Adrenal gland (tissue), 12 donors: ENCODE results near the gene SLC25A26. TPM values are rescaled to one million over a fixed set of nuclear protein-coding genes. Genes with fewer than 3 reads are reported as not detected.
"Not testable (repeated sequence)": the region's sequence is repeated elsewhere in the genome, so short reads cannot be mapped to it uniquely, and the experiment has no call there.

ENCODE experiments used
- DNase-seq, 7 donors: peaks; one replicate each; pipeline ENCODE4 v3.0.0-alpha.2; 2019 to 2020
- H3K27ac ChIP-seq, 5 donors: fragments of 200-600 bp; sonication (generic) in 4 of 5; 1 replicate in 3 of 5; 2 replicates in 2 of 5; pipeline versions ENCODE4 v1.5.1 to v1.8.0; 2016 to 2020; ENCODE audit warnings: mild to moderate bottlenecking in 1 of 5
- H3K27me3 ChIP-seq: fragments of 200-600 bp; 2 replicates; pipeline ENCODE4 v1.8.0; 2021
- H3K36me3 ChIP-seq, 2 donors: fragments of 200-600 bp; replicated peaks in 1 of 2; 1 replicate in 1 of 2; 2 replicates in 1 of 2; pipeline versions ENCODE4 v1.5.1 to v1.8.0; 2018 to 2022
- H3K4me1 ChIP-seq, 2 donors: fragments of 200-600 bp; replicated peaks in 1 of 2; 1 replicate in 1 of 2; 2 replicates in 1 of 2; pipeline versions ENCODE4 v1.5.1 to v1.8.0; 2018 to 2021
- H3K4me3 ChIP-seq, 4 donors: fragments of 200-600 bp; sonication (generic) in 3 of 4; one replicate each; pipeline ENCODE4 v1.5.1; 2016 to 2018
- H3K9me3 ChIP-seq, 3 donors: fragments of 200-600 bp; sonication (generic) in 1 of 3; replicated peaks in 1 of 3; 1 replicate in 2 of 3; 2 replicates in 1 of 3; pipeline versions ENCODE4 v1.5.1 to v1.8.0; 2016 to 2021
- POLR2A ChIP-seq, 2 donors: fragments of 450-650 bp; IDR thresholded peaks; one replicate each; pipeline ENCODE4 v1.6.1; 2017; ENCODE audit warnings: antibody characterized with exemption in 2 of 2, mild to moderate bottlenecking in 2 of 2, moderate library complexity in 1 of 2
- WGBS, 4 donors: extraction: QIAGEN DNeasy Blood & Tissue Kit in 2 of 4; methylation state at CpG; one replicate each; pipeline versions ENCODE4 v1.1.5 to v1.1.7; 2013 to 2017; 5-methylcytosine and 5-hydroxymethylcytosine counted together
- intact Hi-C, 2 donors: fragments of 100-400 bp; cut with DNase I; formaldehyde crosslinking; loops; one replicate each; pipeline versions ENCODE4 v1.14.1 to v1.15.0; 2022 to 2023
- polyA plus RNA-seq, 3 donors: library from polyadenylated mRNA; stranded (reverse); fragments of 200-250 nt in 2 of 3; fragments of 350-450 nt in 1 of 3; fragmentation: Illumina TruSeq in 1 of 3; extraction: RNeasy Lipid Tissue Mini Kit (QIAGEN cat#74804) in 1 of 3; gene quantifications; one replicate each; pipeline ENCODE4 v1.2.3, GENCODE V29; 2013 to 2014
- total RNA-seq, 9 donors: library from RNA; depleted of rRNA in 4 of 9; stranded (reverse); fragments of >200 nt in 4 of 9; fragments of 120-200 nt in 1 of 9; fragmentation: NEBNext Ultra II Directional in 1 of 9; extraction: Animal tissue kit (Norgen Biotek cat#: 25700) in 1 of 9; gene quantifications; one replicate each; pipeline versions ENCODE4 v1.1.0 to v1.2.4, GENCODE V29; 2013 to 2023
- TF ChIP-seq, protein P1 (sequence below), 6 experiments: fragments of 450-650 bp in 4 of 6; fragments of 200-600 bp in 2 of 6; sonication (generic) in 1 of 6; IDR thresholded peaks; 1 replicate in 5 of 6; 2 replicates in 1 of 6; pipeline versions ENCODE4 v1.5.1 to v1.8.0; 2016 to 2021; ENCODE audit warnings: antibody characterized with exemption in 6 of 6, mild to moderate bottlenecking in 2 of 6, moderate library complexity in 1 of 6
- donor health status: healthy with polysubstance abuse.
- donor health status: Bipolar disorder and iron deficiency.
- donor health status: DM: yes; HTN: yes; CAD: no.
- donor health status: DM: no; HTN: no; CAD: no.
- donor health status: DM: no; HTN: no; CAD: no.
- donor health status: DM: yes; HTN: yes; CAD: no.

SLC25A26 gene
- total and polyA plus RNA-seq, 12 donors: 9.5 to 38.2 (median 22.2) TPM

DNA sequence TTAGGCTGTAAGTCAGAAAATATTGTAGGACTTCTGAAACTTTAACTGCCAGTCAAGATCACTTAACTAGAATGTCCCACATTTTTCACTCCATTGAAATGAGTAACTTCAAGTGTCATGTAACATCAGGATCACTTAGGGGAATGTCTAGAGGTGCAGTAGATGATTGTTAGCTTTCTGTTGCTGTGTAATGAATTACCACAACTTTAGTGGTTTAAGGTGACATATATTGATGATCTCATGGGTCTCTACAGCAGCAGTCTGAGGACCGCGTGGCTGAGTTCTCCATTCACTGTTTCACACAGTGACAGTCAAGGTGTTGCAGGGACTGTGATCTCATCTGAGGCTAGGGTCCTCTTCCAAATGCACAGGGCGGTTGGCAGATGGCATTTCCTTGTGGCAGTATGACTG is 82.7 kb downstream of the SLC25A26 start:
- 85 to 94% (median 90%) methylated on average over 3 of the region's 3 CpGs for whole genome bisulfite sequencing, 4 donors
- Histone ChIP-seq H3K27ac (no peak overlapping the region), H3K4me3 (no peak overlapping the region), H3K27me3 (no peaks in the 10 kb centered on the region), H3K9me3 (no peaks in the 10 kb centered on the region), H3K4me1 (no peaks in the 10 kb centered on the region), H3K36me3 (no peaks in the 10 kb centered on the region)
- no peak for TF ChIP-seq POLR2A (IDR thresholded peaks at IDR 0.05)
- no peak for DNase-seq
- intact Hi-C loops: no loop called here

DNA sequence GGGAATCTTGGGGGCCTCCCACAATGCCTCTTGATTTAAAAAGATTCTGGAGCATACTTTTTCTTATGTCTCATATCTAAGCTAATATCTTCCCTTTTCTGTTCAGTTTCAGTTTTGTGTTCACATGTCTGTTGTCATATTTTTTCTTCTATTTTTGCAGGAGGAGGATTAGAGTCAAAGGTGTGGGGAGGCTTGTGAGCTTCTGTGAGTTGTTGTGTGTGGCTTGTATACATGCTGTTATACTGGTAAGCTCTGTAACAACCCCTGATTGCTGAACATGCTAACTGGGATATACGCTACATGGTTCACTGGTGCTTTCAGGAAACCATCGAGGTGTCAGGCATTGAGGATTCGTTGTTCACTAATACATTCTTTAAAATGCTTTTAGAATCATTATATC is 83.5 kb downstream of the SLC25A26 start:
- H3K27ac ChIP-seq: no peak overlapping the region
- intact Hi-C loops: no loop called here

DNA sequence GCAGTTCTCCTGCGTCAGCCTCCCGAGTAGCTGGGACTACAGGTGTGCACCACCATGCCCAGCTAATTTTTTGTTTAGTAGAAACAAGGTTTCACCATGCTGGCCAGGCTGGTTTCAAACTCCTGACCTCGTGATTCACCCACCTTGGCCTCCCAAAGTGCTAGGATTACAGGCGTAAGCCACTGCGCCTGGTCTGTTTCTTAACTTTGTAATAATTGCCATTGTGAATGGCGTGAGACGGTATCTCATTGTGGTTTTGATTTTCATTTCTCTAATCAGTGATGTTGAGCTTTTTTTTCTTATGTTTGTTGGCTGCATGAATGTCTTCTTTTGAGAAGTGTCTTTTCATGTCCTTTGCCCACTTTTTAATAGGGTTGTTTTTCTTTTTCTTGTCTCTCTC is 85.3 kb downstream of the SLC25A26 start:
- H3K36me3 ChIP-seq: not testable (repeated sequence)

More for the DNA sequence above, 83.5 kb downstream of the SLC25A26 start:
- 85 to 94% (median 93%) methylated on average over 3 of the region's 3 CpGs for WGBS, 4 donors
- no peaks in the 10 kb centered on the region for H3K4me1 ChIP-seq
- no peak overlapping the region for H3K4me3 ChIP-seq
- H3K27me3 ChIP-seq: no peaks in the 10 kb centered on the region
- TF ChIP-seq, protein P1, sequence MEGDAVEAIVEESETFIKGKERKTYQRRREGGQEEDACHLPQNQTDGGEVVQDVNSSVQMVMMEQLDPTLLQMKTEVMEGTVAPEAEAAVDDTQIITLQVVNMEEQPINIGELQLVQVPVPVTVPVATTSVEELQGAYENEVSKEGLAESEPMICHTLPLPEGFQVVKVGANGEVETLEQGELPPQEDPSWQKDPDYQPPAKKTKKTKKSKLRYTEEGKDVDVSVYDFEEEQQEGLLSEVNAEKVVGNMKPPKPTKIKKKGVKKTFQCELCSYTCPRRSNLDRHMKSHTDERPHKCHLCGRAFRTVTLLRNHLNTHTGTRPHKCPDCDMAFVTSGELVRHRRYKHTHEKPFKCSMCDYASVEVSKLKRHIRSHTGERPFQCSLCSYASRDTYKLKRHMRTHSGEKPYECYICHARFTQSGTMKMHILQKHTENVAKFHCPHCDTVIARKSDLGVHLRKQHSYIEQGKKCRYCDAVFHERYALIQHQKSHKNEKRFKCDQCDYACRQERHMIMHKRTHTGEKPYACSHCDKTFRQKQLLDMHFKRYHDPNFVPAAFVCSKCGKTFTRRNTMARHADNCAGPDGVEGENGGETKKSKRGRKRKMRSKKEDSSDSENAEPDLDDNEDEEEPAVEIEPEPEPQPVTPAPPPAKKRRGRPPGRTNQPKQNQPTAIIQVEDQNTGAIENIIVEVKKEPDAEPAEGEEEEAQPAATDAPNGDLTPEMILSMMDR (IDR thresholded peaks at IDR 0.05): no peak
- H3K36me3 ChIP-seq: no peaks in the 10 kb centered on the region
- no peaks in the 10 kb centered on the region for H3K9me3 ChIP-seq
- DNase-seq: no peak

DNA sequence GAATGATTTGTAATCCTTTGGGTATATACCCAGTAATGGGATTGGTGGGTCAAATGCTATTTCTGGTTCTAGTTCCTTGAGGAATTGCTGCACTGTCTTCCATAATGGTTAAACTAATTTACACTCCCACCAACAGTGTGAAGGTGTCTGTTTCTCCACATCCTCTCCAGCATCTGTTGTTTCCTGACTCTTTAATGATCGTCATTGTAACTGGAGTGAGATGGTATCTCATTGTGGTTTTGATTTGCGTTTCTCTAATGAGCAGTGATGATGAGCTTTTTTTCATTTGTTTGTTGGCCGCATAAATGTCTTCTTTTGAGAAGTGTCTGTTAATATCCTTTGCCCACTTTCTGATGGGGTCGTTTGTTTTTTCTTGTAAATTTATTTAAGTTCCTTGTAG is 86.2 kb downstream of the SLC25A26 start:
- H3K36me3 ChIP-seq, H3K27ac ChIP-seq, intact Hi-C loops, H3K4me3 ChIP-seq, H3K27me3 ChIP-seq, DNase-seq, H3K9me3 ChIP-seq, H3K4me1 ChIP-seq: not testable (repeated sequence)
- 71 to 78% (median 75%) methylated on average over 4 of the region's 4 CpGs for WGBS, 4 donors

More for the DNA sequence above, 85.3 kb downstream of the SLC25A26 start:
- H3K27ac ChIP-seq, intact Hi-C loops, H3K4me3 ChIP-seq, H3K9me3 ChIP-seq, H3K4me1 ChIP-seq, DNase-seq, H3K27me3 ChIP-seq: not testable (repeated sequence)
- WGBS, 4 donors: 89 to 96% (median 95%) methylated on average over 7 of the region's 7 CpGs

DNA sequence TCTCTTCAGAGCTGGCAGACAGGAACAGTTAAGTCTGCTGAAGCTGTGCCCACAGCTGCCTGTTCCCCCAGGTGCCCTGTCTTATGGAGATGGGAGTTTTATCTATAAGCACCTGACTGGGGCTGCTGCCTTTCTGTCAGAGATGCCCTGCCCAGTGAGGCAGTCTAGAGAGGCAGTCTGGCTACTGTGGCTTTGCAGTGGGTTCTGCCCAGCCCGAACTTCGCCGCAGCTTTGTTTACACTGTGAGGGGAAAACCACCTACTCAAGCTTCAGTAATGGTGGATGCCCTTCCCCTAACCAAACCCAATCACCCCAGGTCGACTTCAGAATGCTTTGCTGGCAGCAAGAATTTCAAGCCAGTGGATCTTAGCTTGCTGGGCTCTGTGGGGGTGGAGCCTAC is 91.2 kb downstream of the SLC25A26 start:
- 84 to 100% (median 98%) methylated on average over 2 to 4 of the region's 4 CpGs for WGBS, 4 donors
- no peak overlapping the region for H3K4me3 ChIP-seq
- no peak overlapping the region for H3K27ac ChIP-seq
- no peaks in the 10 kb centered on the region for H3K9me3 ChIP-seq
- H3K36me3 ChIP-seq: no peaks in the 10 kb centered on the region
- H3K4me1 ChIP-seq: no peaks in the 10 kb centered on the region
- no peaks in the 10 kb centered on the region for H3K27me3 ChIP-seq
- DNase-seq: no peak
- TF ChIP-seq POLR2A (IDR thresholded peaks at IDR 0.05): no peak
- intact Hi-C loops: no loop called here

DNA sequence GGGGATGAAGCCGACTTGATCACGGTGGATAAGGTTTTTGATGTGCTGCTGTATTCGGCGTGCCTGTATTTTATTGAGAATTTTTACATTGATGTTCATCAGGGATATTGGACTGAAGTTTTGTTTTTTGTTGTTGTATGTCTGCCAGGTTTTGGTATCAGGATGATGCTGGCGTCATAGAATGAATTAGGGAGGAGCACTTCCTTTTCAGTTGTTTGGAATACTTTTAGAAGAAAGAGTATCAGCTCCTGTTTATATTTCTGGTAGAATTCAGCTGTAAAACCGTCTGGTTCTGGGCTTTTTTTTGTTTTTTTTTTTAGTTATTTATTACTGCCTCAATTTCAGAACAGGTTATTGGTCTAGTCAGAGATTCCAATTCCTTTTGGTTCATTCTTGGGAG is 93.7 kb downstream of the SLC25A26 start:
- no peak for DNase-seq
- intact Hi-C loops: no loop called here
- H3K4me3 ChIP-seq: no peak overlapping the region
- H3K4me1 ChIP-seq: no peaks in the 10 kb centered on the region
- H3K9me3 ChIP-seq: no peaks in the 10 kb centered on the region
- WGBS, 4 donors: 80 to 87% (median 84%) methylated on average over 6 of the region's 6 CpGs
- TF ChIP-seq, protein P1 (IDR thresholded peaks at IDR 0.05): no peak
- no peak for TF ChIP-seq POLR2A (IDR thresholded peaks at IDR 0.05)
- no peak overlapping the region for H3K27ac ChIP-seq
- H3K27me3 ChIP-seq: no peaks in the 10 kb centered on the region
- no peaks in the 10 kb centered on the region for H3K36me3 ChIP-seq
